ENCODE results near the gene RASGEF1B.

DNA sequence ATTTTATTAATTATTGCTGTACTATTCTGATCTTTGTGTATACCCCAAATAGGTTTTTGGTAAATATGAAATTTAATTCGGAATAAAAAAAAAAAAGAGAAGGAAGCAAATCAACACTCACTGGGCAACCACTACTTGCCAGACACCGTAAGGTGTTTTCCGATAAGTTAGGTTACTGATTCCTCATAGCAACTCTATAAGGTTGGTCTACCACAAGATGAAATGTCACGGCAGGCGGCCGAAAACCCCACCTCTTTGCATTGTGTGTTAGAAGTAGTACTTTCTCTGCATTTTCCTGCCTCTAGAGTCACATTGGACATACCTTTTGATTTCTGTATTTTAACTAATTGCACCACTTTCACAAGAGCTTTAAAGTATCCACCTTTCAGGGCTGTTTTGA lies 44.5 kb upstream of the RASGEF1B start:
- TF ChIP-seq POLR2A (IDR thresholded peaks at IDR 0.05) (no peak), POLR2AphosphoS5 (IDR thresholded peaks at IDR 0.05) (no peak), EP300 (IDR thresholded peaks at IDR 0.05) (no peak)
- TF ChIP-seq, protein P1, sequence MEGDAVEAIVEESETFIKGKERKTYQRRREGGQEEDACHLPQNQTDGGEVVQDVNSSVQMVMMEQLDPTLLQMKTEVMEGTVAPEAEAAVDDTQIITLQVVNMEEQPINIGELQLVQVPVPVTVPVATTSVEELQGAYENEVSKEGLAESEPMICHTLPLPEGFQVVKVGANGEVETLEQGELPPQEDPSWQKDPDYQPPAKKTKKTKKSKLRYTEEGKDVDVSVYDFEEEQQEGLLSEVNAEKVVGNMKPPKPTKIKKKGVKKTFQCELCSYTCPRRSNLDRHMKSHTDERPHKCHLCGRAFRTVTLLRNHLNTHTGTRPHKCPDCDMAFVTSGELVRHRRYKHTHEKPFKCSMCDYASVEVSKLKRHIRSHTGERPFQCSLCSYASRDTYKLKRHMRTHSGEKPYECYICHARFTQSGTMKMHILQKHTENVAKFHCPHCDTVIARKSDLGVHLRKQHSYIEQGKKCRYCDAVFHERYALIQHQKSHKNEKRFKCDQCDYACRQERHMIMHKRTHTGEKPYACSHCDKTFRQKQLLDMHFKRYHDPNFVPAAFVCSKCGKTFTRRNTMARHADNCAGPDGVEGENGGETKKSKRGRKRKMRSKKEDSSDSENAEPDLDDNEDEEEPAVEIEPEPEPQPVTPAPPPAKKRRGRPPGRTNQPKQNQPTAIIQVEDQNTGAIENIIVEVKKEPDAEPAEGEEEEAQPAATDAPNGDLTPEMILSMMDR (IDR thresholded peaks at IDR 0.05) = no peak
